A673 (cell line): Measurements from ENCODE around the gene FMNL3.

ENCODE experiments used
- EZH2 ChIP-seq: fragments of 200-600 bp; sonication (generic); IDR thresholded peaks from 2 replicates; pipeline ENCODE4 v1.6.1; 2017; ENCODE audit warnings: borderline replicate concordance, low read depth, mild to moderate bottlenecking, mixed read lengths, antibody characterized with exemption, low read length; ENCODE audit not compliant: poor library complexity, severe bottlenecking
- TF ChIP-seq, protein P1 (sequence below): fragments of 300-800, 200-600 bp; sonication (generic); conservative IDR thresholded peaks from 2 replicates; pipeline ENCODE4 v1.5.1; 2017; ENCODE audit warnings: low read depth, mild to moderate bottlenecking, antibody characterized with exemption, low read length, moderate library complexity, mixed read lengths

DNA sequence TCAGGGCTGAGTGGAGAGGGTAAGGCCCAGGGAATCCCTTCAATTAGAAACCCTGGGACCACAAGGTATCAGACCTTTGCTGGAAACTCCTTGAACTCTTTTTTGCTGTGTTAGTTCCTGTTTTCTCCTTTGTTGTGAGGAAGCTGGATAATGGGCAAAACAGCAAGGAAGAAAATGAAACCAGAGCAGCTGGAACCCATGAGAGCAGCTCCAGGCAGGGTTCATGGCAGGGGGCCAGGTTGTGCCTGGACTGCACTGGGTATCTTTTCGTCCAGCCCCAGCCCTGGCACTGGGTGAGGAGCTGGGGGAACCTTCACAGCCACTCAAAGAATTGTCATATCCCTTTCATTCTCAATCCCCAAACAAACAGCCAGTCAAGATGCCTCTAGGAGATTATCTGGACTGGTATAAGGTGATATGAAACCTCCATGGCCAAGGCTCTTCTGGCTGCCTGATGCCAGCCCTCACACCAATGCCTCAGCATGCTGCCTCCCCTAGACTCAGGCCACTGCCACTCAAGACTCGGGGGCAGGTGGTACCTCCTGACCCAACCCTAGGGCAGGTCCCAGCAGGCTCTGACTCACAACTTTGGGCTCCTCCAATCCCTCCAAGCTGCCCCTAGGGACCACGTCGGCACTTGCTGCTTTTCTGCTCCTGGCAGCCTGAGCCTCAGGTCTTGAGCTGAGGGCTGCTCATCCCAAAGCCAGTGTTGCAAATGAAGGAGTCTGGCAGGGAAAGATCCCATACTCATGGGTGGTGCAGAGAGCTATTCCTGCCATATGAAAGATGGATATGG, 118.3 kb downstream of the FMNL3 start:
- TF ChIP-seq, protein P1, sequence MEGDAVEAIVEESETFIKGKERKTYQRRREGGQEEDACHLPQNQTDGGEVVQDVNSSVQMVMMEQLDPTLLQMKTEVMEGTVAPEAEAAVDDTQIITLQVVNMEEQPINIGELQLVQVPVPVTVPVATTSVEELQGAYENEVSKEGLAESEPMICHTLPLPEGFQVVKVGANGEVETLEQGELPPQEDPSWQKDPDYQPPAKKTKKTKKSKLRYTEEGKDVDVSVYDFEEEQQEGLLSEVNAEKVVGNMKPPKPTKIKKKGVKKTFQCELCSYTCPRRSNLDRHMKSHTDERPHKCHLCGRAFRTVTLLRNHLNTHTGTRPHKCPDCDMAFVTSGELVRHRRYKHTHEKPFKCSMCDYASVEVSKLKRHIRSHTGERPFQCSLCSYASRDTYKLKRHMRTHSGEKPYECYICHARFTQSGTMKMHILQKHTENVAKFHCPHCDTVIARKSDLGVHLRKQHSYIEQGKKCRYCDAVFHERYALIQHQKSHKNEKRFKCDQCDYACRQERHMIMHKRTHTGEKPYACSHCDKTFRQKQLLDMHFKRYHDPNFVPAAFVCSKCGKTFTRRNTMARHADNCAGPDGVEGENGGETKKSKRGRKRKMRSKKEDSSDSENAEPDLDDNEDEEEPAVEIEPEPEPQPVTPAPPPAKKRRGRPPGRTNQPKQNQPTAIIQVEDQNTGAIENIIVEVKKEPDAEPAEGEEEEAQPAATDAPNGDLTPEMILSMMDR: no peak
- TF ChIP-seq EZH2: no peak
